ENCODE data around the gene ADGRD1. TPM values are rescaled to one million over a fixed set of nuclear protein-coding genes. Genes with fewer than 3 reads are reported as not detected.
A peak's percentile ranks its signal among the peaks of the same experiment; 100 is the strongest.

Gene ADGRD1
- total RNA-seq, 4 donors from 2014 or later: 28.2 to 52.4 (median 41.8) TPM

DNA sequence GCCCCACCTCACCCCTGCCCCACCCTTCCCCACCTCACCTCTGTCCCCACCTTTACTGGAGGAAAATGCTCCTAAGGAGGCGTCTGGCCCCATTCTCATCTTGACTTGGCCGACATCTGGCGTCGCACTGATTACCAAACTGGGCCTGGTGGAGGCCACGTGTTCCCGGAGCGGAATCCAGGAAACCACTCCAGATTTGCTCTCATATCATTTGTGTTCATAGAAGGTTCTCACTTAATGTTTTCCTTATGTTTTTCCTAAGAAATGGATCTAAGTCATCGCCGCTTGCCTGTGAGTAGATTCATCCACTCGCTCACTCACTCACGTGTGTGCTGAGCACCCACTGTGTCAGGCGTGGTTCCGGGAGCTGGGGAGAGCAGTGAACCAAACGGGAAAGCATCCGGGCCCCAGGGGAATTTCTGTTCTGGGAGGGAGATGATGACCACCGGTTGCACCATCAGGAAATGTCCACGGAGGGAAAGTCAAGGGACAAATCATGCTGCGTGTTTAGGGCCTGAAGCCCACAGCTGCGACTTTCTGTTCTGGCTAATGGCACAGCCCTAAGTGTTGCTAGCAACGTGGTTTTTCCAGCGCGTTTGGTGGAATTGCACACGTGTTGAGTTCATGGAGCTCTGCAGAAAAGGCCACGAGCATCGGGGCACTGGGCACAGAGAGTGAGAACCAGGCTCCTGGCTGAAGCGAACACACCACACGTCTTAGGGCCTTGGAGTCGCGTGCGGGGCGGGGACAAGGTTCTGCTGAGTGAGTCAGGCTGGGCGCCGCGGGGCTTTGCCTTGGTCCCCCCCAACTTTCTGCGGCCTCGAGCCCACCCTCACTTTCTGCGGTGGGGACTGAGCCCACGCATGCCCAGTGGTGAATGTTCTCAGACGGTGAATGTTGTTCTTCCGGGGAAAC lies 57.7 kb downstream of the ADGRD1 start:
- intact Hi-C loops (cut with DNase I): no loop called here
- Histone ChIP-seq H3K36me3 (peaks cover 8 to 67% (median 36%) of the 10 kb centered on the region in 4 donors), H3K9me3 (no peaks in the 10 kb centered on the region), H3K4me3 (no peak overlapping the region), H3K27ac (replicated peaks in 1 of 4) (peak overlapping the region in 1 of 4 donors; percentile 57), H3K4me1 (peaks cover 14 to 25% (median 19%) of the 10 kb centered on the region in 4 donors), H3K27me3 (no peaks in the 10 kb centered on the region)
- TF ChIP-seq EP300 (IDR thresholded peaks at IDR 0.05) (no peak), POLR2AphosphoS5 (IDR thresholded peaks at IDR 0.05) (peak in 1 of 2 donors; percentile 16), POLR2A (IDR thresholded peaks at IDR 0.05; ENCODE audit: low read depth) (no peak)
- TF ChIP-seq, protein P1, sequence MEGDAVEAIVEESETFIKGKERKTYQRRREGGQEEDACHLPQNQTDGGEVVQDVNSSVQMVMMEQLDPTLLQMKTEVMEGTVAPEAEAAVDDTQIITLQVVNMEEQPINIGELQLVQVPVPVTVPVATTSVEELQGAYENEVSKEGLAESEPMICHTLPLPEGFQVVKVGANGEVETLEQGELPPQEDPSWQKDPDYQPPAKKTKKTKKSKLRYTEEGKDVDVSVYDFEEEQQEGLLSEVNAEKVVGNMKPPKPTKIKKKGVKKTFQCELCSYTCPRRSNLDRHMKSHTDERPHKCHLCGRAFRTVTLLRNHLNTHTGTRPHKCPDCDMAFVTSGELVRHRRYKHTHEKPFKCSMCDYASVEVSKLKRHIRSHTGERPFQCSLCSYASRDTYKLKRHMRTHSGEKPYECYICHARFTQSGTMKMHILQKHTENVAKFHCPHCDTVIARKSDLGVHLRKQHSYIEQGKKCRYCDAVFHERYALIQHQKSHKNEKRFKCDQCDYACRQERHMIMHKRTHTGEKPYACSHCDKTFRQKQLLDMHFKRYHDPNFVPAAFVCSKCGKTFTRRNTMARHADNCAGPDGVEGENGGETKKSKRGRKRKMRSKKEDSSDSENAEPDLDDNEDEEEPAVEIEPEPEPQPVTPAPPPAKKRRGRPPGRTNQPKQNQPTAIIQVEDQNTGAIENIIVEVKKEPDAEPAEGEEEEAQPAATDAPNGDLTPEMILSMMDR (IDR thresholded peaks at IDR 0.05): no peak
- 89% methylated on average over 35 of the region's 40 CpGs for WGBS
- no peak for DNase-seq (ENCODE audit: extremely low spot score)

DNA sequence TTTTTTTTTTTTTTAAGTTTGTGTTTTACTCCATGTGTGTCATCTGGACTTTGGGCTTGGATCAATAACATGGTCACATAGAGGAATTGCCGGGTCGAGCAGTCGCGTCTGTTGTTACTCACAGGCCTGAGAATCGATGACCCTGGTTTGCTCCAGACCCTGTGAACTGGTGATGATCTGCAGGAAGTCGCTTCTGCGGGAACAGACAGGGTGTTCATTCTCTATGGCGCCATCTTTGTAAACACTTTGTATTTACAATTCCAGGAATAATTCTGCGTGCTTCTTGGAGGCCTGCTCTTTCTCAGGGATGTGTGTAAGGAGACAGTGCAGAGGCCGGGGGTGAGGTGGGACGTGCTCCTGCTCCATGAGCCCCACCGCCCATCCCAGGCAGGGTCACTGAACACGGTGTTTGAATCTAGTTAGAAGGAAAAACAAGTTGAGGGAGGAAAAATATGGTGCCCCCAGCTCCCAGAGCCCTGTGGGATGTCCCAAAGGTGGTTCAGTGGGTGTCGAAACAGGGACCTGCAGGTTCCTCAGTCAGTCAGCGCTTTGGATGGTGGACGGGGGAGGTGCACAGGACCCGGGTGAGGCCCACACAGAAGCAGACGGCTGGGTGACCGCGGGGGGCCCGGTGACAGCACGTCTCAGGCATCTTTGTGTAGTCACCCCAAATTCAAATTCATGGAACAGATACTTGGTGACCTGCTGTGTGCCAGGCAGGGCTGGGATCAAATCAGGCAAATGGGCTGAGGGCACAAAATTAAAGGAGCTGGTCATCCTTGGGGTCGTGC lies 58.8 kb downstream of the ADGRD1 start:
- Histone ChIP-seq H3K9me3 (no peaks in the 10 kb centered on the region), H3K4me1 (peaks cover 4 to 15% (median 9%) of the 10 kb centered on the region in 4 donors), H3K36me3 (peaks cover 8 to 74% (median 40%) of the 10 kb centered on the region in 4 donors), H3K27me3 (no peaks in the 10 kb centered on the region), H3K27ac (replicated peaks in 1 of 4) (peak overlapping the region in 1 of 4 donors; percentile 10), H3K4me3 (no peak overlapping the region)
- WGBS: 81% methylated on average over 23 of the region's 23 CpGs
- intact Hi-C loops (cut with DNase I): no loop called here
- no peak for DNase-seq (ENCODE audit: extremely low spot score)
- TF ChIP-seq POLR2AphosphoS5 (IDR thresholded peaks at IDR 0.05) (peak in 1 of 2 donors; percentile 17), EP300 (IDR thresholded peaks at IDR 0.05) (no peak), POLR2A (IDR thresholded peaks at IDR 0.05; ENCODE audit: low read depth) (no peak)
- TF ChIP-seq, protein P1 (IDR thresholded peaks at IDR 0.05): no peak

DNA sequence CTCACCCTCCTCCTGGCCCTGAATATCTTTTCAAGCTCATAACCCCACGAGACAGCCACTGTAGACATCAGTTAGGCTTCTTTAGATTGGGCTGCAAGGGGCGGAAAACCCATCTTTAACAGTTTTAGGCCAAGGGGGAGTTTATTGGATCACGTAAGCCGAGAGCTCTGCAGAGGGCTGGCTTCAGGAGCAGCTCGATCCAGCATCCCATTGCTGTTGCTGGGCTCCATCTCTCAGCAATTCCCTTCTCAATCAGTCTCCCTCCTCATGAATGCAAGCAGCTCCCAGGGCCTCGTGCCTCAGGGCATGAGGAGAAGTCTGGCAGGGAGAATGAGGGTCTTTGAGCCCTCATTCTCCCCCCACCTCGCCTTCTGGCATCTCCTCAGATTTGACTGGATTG lies 59.4 kb downstream of the ADGRD1 start:
- intact Hi-C loops (cut with DNase I): no loop called here
- no peaks in the 10 kb centered on the region for H3K9me3 ChIP-seq
- peaks cover 8 to 78% (median 45%) of the 10 kb centered on the region in 4 donors for H3K36me3 ChIP-seq
- H3K27ac ChIP-seq (replicated peaks in 1 of 4): no peak overlapping the region
- DNase-seq (ENCODE audit: extremely low spot score): no peak
- H3K4me3 ChIP-seq: no peak overlapping the region
- H3K27me3 ChIP-seq: no peaks in the 10 kb centered on the region
- H3K4me1 ChIP-seq: peaks cover 0 to 9% (median 2%) of the 10 kb centered on the region in 4 donors
- WGBS: 95% methylated on average over 6 of the region's 7 CpGs
- TF ChIP-seq, protein P1 (IDR thresholded peaks at IDR 0.05): no peak
- TF ChIP-seq POLR2A (IDR thresholded peaks at IDR 0.05; ENCODE audit: low read depth) (no peak), POLR2AphosphoS5 (IDR thresholded peaks at IDR 0.05) (no peak), EP300 (IDR thresholded peaks at IDR 0.05) (no peak)

DNA sequence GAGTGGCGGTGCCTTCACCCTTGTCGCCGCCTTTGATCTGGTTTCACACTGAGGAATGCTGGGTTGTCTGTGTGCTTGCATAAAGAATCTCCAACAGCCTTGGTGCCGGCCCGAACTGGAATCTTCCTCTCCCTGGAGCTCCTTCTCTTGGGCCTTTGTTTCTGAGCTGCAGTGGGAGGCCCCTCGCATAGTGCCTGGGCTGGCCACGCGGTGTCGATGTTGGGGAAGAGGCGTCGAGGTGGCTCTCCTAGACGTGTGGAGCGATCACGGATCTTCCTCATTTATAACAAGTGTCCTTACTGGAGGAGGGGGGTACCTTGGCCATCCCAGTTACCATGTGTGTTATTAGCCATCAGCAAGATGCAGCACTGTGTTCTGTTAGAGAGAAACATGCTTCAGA lies 60.6 kb downstream of the ADGRD1 start:
- WGBS: 86% methylated on average over 14 of the region's 14 CpGs
- TF ChIP-seq POLR2AphosphoS5 (IDR thresholded peaks at IDR 0.05) (no peak), EP300 (IDR thresholded peaks at IDR 0.05) (no peak), POLR2A (IDR thresholded peaks at IDR 0.05; ENCODE audit: low read depth) (no peak)
- TF ChIP-seq, protein P1 (IDR thresholded peaks at IDR 0.05): no peak

More for the DNA sequence above, 60.6 kb downstream of the ADGRD1 start:
- H3K4me1 ChIP-seq: peaks cover 0 to 9% (median 2%) of the 10 kb centered on the region in 4 donors
- H3K9me3 ChIP-seq: no peaks in the 10 kb centered on the region
- H3K27me3 ChIP-seq: no peaks in the 10 kb centered on the region
- H3K27ac ChIP-seq (replicated peaks in 1 of 4): no peak overlapping the region
- intact Hi-C loops (cut with DNase I): no loop called here
- no peak overlapping the region for H3K4me3 ChIP-seq
- H3K36me3 ChIP-seq: peaks cover 8 to 73% (median 48%) of the 10 kb centered on the region in 4 donors
- no peak for DNase-seq (ENCODE audit: extremely low spot score)

Measured in esophagus muscularis mucosa (tissue), 4 donors.